MM.1S (cell line): ENCODE data around the gene PYGO1.
A peak's percentile ranks its signal among the peaks of the same experiment; 100 is the strongest.

Source experiments
- DNase-seq: peaks from one replicate; pipeline ENCODE4 v3.0.0-alpha.2; 2015
- H2AFZ ChIP-seq: fragments of 300-600 bp; sonication (generic); 2 replicates; pipeline ENCODE4 v1.6.0; 2016; ENCODE audit warnings: antibody characterized with exemption, low read length
- H3F3A ChIP-seq: fragments of 300-600 bp; sonication (generic); 2 replicates; pipeline ENCODE4 v1.6.1; 2016; ENCODE audit warnings: mild to moderate bottlenecking, antibody characterized with exemption, low read length, moderate library complexity, mixed read lengths; ENCODE audit not compliant: insufficient read depth
- H3K27ac ChIP-seq: fragments of 300-600 bp; sonication (generic); 2 replicates; pipeline ENCODE4 v1.5.1; 2016; ENCODE audit warnings: mild to moderate bottlenecking, low read length
- H3K27me3 ChIP-seq: fragments of 300-600 bp; sonication (generic); replicated peaks from 2 replicates; pipeline ENCODE4 v1.6.0; 2016; ENCODE audit warnings: low read length; ENCODE audit not compliant: insufficient read depth
- H3K36me3 ChIP-seq: fragments of 300-600 bp; sonication (generic); replicated peaks from 2 replicates; pipeline ENCODE4 v1.6.1; 2016; ENCODE audit warnings: mild to moderate bottlenecking, low read length, mixed read lengths; ENCODE audit not compliant: insufficient read depth
- H3K4me1 ChIP-seq: fragments of 300-600 bp; sonication (generic); 2 replicates; pipeline ENCODE4 v1.6.1; 2016; ENCODE audit warnings: low read length, mixed read lengths
- H3K4me2 ChIP-seq: fragments of 300-600 bp; sonication (generic); 2 replicates; pipeline ENCODE4 v1.6.0; 2016; ENCODE audit warnings: low read depth, low read length
- H3K4me3 ChIP-seq: fragments of 300-600 bp; sonication (generic); 2 replicates; pipeline ENCODE4 v1.5.1; 2016; ENCODE audit warnings: low read length, mixed read lengths
- H3K79me2 ChIP-seq: fragments of 300-600 bp; sonication (generic); 2 replicates; pipeline ENCODE4 v1.6.1; 2016; ENCODE audit warnings: mixed run types, low read length, mixed read lengths
- H3K9ac ChIP-seq: fragments of 300-600 bp; sonication (generic); 2 replicates; pipeline ENCODE4 v1.6.1; 2016; ENCODE audit warnings: low read length, mixed read lengths
- H3K9me2 ChIP-seq: fragments of 300-600 bp; sonication (generic); replicated peaks from 2 replicates; pipeline ENCODE4 v1.6.1; 2016; ENCODE audit warnings: mild to moderate bottlenecking, low read length, mixed read lengths; ENCODE audit not compliant: insufficient read depth
- H3K9me3 ChIP-seq: fragments of 300-600 bp; sonication (generic); replicated peaks from 2 replicates; pipeline ENCODE4 v1.6.1; 2016; ENCODE audit warnings: mild to moderate bottlenecking, low read length, mixed read lengths; ENCODE audit not compliant: insufficient read depth
- H4K20me1 ChIP-seq: fragments of 300-600 bp; sonication (generic); 2 replicates; pipeline ENCODE4 v1.6.1; 2016; ENCODE audit warnings: mild to moderate bottlenecking, low read length, moderate library complexity, mixed read lengths; ENCODE audit not compliant: insufficient read depth
- CTCF ChIP-seq: fragments of 300-600 bp; sonication (generic); IDR thresholded peaks from 2 replicates; pipeline ENCODE4 v1.5.1; 2016; ENCODE audit warnings: antibody characterized with exemption, low read length, mixed read lengths
- EZH2 ChIP-seq: fragments of 300-600 bp; sonication (generic); optimal IDR thresholded peaks from 2 replicates; pipeline ENCODE3; 2017; ENCODE audit warnings: low read depth, mild to moderate bottlenecking, antibody characterized with exemption, low read length, mixed read lengths
- EZH2phosphoT487 ChIP-seq: fragments of 300-600 bp; sonication (generic); IDR thresholded peaks from 2 replicates; pipeline ENCODE4 v1.6.1; 2018; ENCODE audit warnings: antibody characterized with exemption, low read length

Gene PYGO1

GRCh38 chr15:55627730-55628368, 39.7 kb upstream of the PYGO1 start:
- no peaks in the 10 kb centered on the region for H3K36me3 ChIP-seq
- H3F3A ChIP-seq = no peaks in the 10 kb centered on the region
- peak overlapping the region; percentile 45; the same call in 1 of the 2 replicates for H2AFZ ChIP-seq

GRCh38 chr15:55619783-55620182, 31.6 kb upstream of the PYGO1 start:
- Histone ChIP-seq H3K4me2 (no peak overlapping the region), H3K9me2 (no peaks in the 10 kb centered on the region), H3K9me3 (no peaks in the 10 kb centered on the region), H3K4me1 (no peaks in the 10 kb centered on the region), H3K79me2 (no peaks in the 10 kb centered on the region), H3K4me3 (no peak overlapping the region), H4K20me1 (no peaks in the 10 kb centered on the region), H3K9ac (no peak overlapping the region), H3F3A (no peaks in the 10 kb centered on the region), H3K27me3 (no peaks in the 10 kb centered on the region), H2AFZ (no peak overlapping the region), H3K36me3 (no peaks in the 10 kb centered on the region), H3K27ac (no peak overlapping the region)
- TF ChIP-seq EZH2phosphoT487 (no peak), EZH2 (no peak), CTCF (no peak)
- no peak for DNase-seq

More at GRCh38 chr15:55627730-55628368, 39.7 kb upstream of the PYGO1 start:
- H3K4me3 ChIP-seq = no peak overlapping the region
- no peak overlapping the region for H3K9ac ChIP-seq
- no peaks in the 10 kb centered on the region for H3K27me3 ChIP-seq
- no peak for TF ChIP-seq EZH2phosphoT487
- no peak for TF ChIP-seq CTCF
- no peak for TF ChIP-seq EZH2
- H3K4me1 ChIP-seq = no peaks in the 10 kb centered on the region
- H4K20me1 ChIP-seq = no peaks in the 10 kb centered on the region
- no peak for DNase-seq
- H3K4me2 ChIP-seq = no peak overlapping the region
- H3K9me3 ChIP-seq = no peaks in the 10 kb centered on the region
- no peak overlapping the region for H3K27ac ChIP-seq
- no peaks in the 10 kb centered on the region for H3K79me2 ChIP-seq
- H3K9me2 ChIP-seq = no peaks in the 10 kb centered on the region

GRCh38 chr15:55618387-55618786, 30.2 kb upstream of the PYGO1 start:
- DNase-seq = no peak
- H3K36me3 ChIP-seq = no peaks in the 10 kb centered on the region
- H3K9me2 ChIP-seq = no peaks in the 10 kb centered on the region
- no peaks in the 10 kb centered on the region for H3F3A ChIP-seq
- no peaks in the 10 kb centered on the region for H3K27me3 ChIP-seq
- no peak overlapping the region for H3K9ac ChIP-seq
- H2AFZ ChIP-seq = no peak overlapping the region
- no peak overlapping the region for H3K4me3 ChIP-seq
- no peaks in the 10 kb centered on the region for H3K79me2 ChIP-seq
- TF ChIP-seq CTCF (no peak), EZH2 (no peak), EZH2phosphoT487 (no peak)
- no peaks in the 10 kb centered on the region for H3K9me3 ChIP-seq
- H3K4me2 ChIP-seq = no peak overlapping the region
- H3K4me1 ChIP-seq = no peaks in the 10 kb centered on the region
- H4K20me1 ChIP-seq = no peaks in the 10 kb centered on the region
- no peak overlapping the region for H3K27ac ChIP-seq
